Endothelial cell of umbilical vein (primary cell): ENCODE measurements around the gene WDR49. TPM values are rescaled to one million over a fixed set of nuclear protein-coding genes. Genes with fewer than 3 reads are reported as not detected.

Experiments
- BruUV-seq: library from RNA; stranded (reverse); fragments of 400-500 nt; replicated peaks from 2 replicates; lab custom pipeline; 2021; lab: Mats Ljungman, UMichigan
- CTCF ChIA-PET: fragments of 300-600, 350-600 bp; sonication (Branson Sonifier 250); formaldehyde crosslinking; loops from one replicate; lab custom pipeline; 2021; ENCODE audit warnings: antibody characterized with exemption, inconsistent platforms; lab: Charles Lee
- POLR2A ChIA-PET: fragments of 300-600, 350-600 bp; sonication (Branson Sonifier 250); formaldehyde crosslinking; loops from one replicate; lab custom pipeline; 2021; ENCODE audit warnings: antibody characterized with exemption, inconsistent platforms; lab: Charles Lee
- DNase-seq: peaks from one replicate; pipeline ENCODE4 v3.0.0-alpha.2; 2011; ENCODE audit warnings: low read depth, low spot score
- FAIRE-seq: peaks from 2 replicates; lab custom pipeline; 2011; peaks lifted over from hg19 to GRCh38; lab: Jason Lieb, UNC
- H2AFZ ChIP-seq: 2 replicates; pipeline ENCODE4 v1.6.0; 2012; ENCODE audit warnings: low read depth, low read length, control low read depth, inconsistent platforms
- H3K27ac ChIP-seq: 2 replicates; pipeline ENCODE4 v1.5.1; 2011; ENCODE audit warnings: low read depth, mild to moderate bottlenecking, control low read depth, low read length, moderate library complexity; ENCODE audit not compliant: insufficient read depth
- H3K27me3 ChIP-seq, 2 experiments: 2 replicates each; pipeline versions ENCODE4 v1.6.0 to v1.6.1; 2011; ENCODE audit warnings: low read length in 2 of 2, mixed read lengths in 1 of 2; ENCODE audit not compliant: control insufficient read depth in 2 of 2, insufficient read depth in 2 of 2
- H3K36me3 ChIP-seq, 2 experiments: 2 replicates in 1 of 2; 3 replicates in 1 of 2; pipeline ENCODE4 v1.5.1; 2011; ENCODE audit warnings: low read length in 2 of 2, mild to moderate bottlenecking in 1 of 2, moderate library complexity in 1 of 2; ENCODE audit not compliant: control insufficient read depth in 2 of 2, insufficient read depth in 2 of 2; ENCODE audit errors: extremely low read depth in 1 of 2
- H3K4me1 ChIP-seq: 3 replicates; pipeline ENCODE4 v1.5.1; 2011; ENCODE audit warnings: mild to moderate bottlenecking, low read length; ENCODE audit not compliant: control insufficient read depth, insufficient read depth; ENCODE audit errors: extremely low read depth
- H3K4me2 ChIP-seq: 2 replicates; pipeline ENCODE4 v1.6.1; 2011; ENCODE audit warnings: low read length, control low read depth, mixed read lengths; ENCODE audit not compliant: insufficient read depth
- H3K4me3 ChIP-seq, 3 experiments: fragments of 200-600 bp in 1 of 3; sonication (generic), shearing (Covaris generic) in 1 of 3; replicated peaks in 1 of 3; 2 replicates each; pipeline ENCODE4 v1.5.1; 2011 to 2016; ENCODE audit warnings: control low read depth in 3 of 3, low read length in 3 of 3, mild to moderate bottlenecking in 2 of 3, inconsistent platforms in 1 of 3, low read depth in 1 of 3, moderate library complexity in 1 of 3; ENCODE audit not compliant: insufficient read depth in 1 of 3
- H3K79me2 ChIP-seq: 2 replicates; pipeline ENCODE4 v1.6.0; 2012; ENCODE audit warnings: low read length, inconsistent platforms; ENCODE audit not compliant: control insufficient read depth, insufficient read depth
- H3K9ac ChIP-seq: replicated peaks from 2 replicates; pipeline ENCODE3; 2011; ENCODE audit warnings: low read length, control low read depth; ENCODE audit not compliant: insufficient read depth; ENCODE audit errors: extremely low read depth
- H3K9me1 ChIP-seq: replicated peaks from 3 replicates; pipeline ENCODE4 v1.6.0; 2011; ENCODE audit warnings: mild to moderate bottlenecking, low read length; ENCODE audit not compliant: control insufficient read depth, insufficient read depth; ENCODE audit errors: extremely low read depth
- H3K9me3 ChIP-seq: replicated peaks from 2 replicates; pipeline ENCODE4 v1.5.1; 2012; ENCODE audit warnings: low read length, inconsistent platforms; ENCODE audit not compliant: control insufficient read depth, insufficient read depth
- H4K20me1 ChIP-seq: replicated peaks from 2 replicates; pipeline ENCODE3; 2011; ENCODE audit warnings: mild to moderate bottlenecking, low read length; ENCODE audit not compliant: control insufficient read depth, insufficient read depth; ENCODE audit errors: extremely low read depth
- EZH2 ChIP-seq: IDR thresholded peaks from 2 replicates; pipeline ENCODE4 v1.6.1; 2012; ENCODE audit warnings: borderline replicate concordance, low read depth, mild to moderate bottlenecking, moderate library complexity, low read length, inconsistent platforms; ENCODE audit not compliant: severe bottlenecking
- FOS ChIP-seq: IDR thresholded peaks from 2 replicates; pipeline ENCODE4 v1.6.1; 2011; ENCODE audit warnings: mild to moderate bottlenecking, low read length, moderate library complexity, borderline replicate concordance; ENCODE audit not compliant: insufficient read depth
- GATA2 ChIP-seq: IDR thresholded peaks from 2 replicates; pipeline ENCODE4 v1.7.0; 2011; ENCODE audit warnings: low read depth, mild to moderate bottlenecking, moderate library complexity, mixed read lengths, low read length; ENCODE audit not compliant: insufficient read length, insufficient read depth
- JUN ChIP-seq: IDR thresholded peaks from 2 replicates; pipeline ENCODE4 v1.6.1; 2011; ENCODE audit warnings: borderline replicate concordance, low read depth; ENCODE audit not compliant: insufficient read length, insufficient read depth
- MYC ChIP-seq: IDR thresholded peaks from one replicate; pipeline ENCODE4 v1.6.1; 2011; ENCODE audit warnings: mild to moderate bottlenecking, low read depth, low read length
- POLR2A ChIP-seq: IDR thresholded peaks from 2 replicates; pipeline ENCODE4 v1.6.1; 2012; ENCODE audit warnings: low read depth, mild to moderate bottlenecking, control low read depth, low read length
- POLR2AphosphoS5 ChIP-seq: IDR thresholded peaks from 2 replicates; pipeline ENCODE4 v1.6.1; 2012; ENCODE audit warnings: low read depth, mild to moderate bottlenecking, control low read depth, low read length, moderate library complexity; ENCODE audit not compliant: insufficient read depth
- dilution Hi-C: fragments of 300-500 bp; cut with MboI; formaldehyde crosslinking; loops from one replicate; pipeline ENCODE4 v1.15.0; 2019; ENCODE audit warnings: low sequenced_read_pairs; ENCODE audit not compliant: extremely low pct_ligation_motif_present
- intact Hi-C: fragments of 100-400 bp; cut with micrococcal nuclease; formaldehyde crosslinking; loops from one replicate; pipeline ENCODE4 v1.10.0; 2022
- polyA plus RNA-seq, 4 experiments: library from polyadenylated mRNA; depleted of rRNA in 3 of 4; stranded (reverse) in 3 of 4; unstranded in 1 of 4; fragments of >200 nt; gene quantifications; 2 replicates each; pipeline versions ENCODE4 v1.2.1 to v1.2.3, GENCODE V29; 2011 to 2012; ENCODE audit warnings: missing spikeins in 1 of 4
- total RNA-seq: library from RNA; stranded (reverse); gene quantifications from 2 replicates; pipeline ENCODE4 v1.2.3, GENCODE V29; 2021
- TF ChIP-seq, protein P1 (sequence below): IDR thresholded peaks from 2 replicates; pipeline ENCODE4 v1.6.1; 2011; ENCODE audit not compliant: insufficient read depth, insufficient read length
- TF ChIP-seq, protein P2 (sequence below), 2 donors: IDR thresholded peaks; 1 replicate in 1 of 2; 2 replicates in 1 of 2; pipeline ENCODE4 v1.5.1; 2011; ENCODE audit warnings: low read length in 2 of 2, mild to moderate bottlenecking in 2 of 2, moderate library complexity in 2 of 2, control low read depth in 1 of 2, inconsistent platforms in 1 of 2, low read depth in 1 of 2; ENCODE audit not compliant: insufficient read depth in 1 of 2; ENCODE audit errors: extremely low read depth in 1 of 2

The WDR49 gene
- total and polyA plus RNA-seq, 2 donors (not counting 3 experiments of a cell fraction or from before 2014, with no cell fraction given), result not detected

DNA sequence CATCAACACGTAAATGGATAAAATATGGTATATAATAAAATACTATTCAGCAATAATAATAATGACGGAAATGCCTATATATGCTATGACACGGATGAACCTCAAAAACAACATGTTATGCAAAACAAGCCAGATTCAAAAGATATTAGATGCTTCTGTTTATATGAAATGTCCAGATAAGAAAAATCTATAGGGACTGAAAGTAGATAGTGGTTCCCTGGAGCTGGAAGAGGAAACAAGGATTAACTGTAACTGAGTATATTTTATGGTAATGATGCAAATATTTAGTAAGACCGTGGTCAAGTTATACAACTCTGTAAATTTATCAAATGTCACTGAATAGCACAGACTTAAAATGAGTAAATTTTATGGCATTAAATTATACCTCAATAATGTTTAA, 25.8 kb upstream of the WDR49 start:
- Histone ChIP-seq H3K27ac (no peak overlapping the region), H2AFZ (no peak overlapping the region), H3K4me1 (no peaks in the 10 kb centered on the region), H3K79me2 (no peaks in the 10 kb centered on the region), H3K9me3 (no peaks in the 10 kb centered on the region), H3K27me3 (no peaks in the 10 kb centered on the region), H3K9me1 (no peaks in the 10 kb centered on the region), H4K20me1 (no peaks in the 10 kb centered on the region), H3K9ac (no peak overlapping the region), H3K4me3 (no peak overlapping the region), H3K4me2 (no peak overlapping the region), H3K36me3 (peaks cover 0 to 3% of the 10 kb centered on the region in 2 experiments)
- no TSS peak for BruUV-seq
- CTCF ChIA-PET, result no interaction called here
- TF ChIP-seq POLR2A (no peak), GATA2 (no peak), POLR2AphosphoS5 (no peak), MYC (no peak), EZH2 (no peak), FOS (no peak), JUN (no peak)
- TF ChIP-seq, protein P1, sequence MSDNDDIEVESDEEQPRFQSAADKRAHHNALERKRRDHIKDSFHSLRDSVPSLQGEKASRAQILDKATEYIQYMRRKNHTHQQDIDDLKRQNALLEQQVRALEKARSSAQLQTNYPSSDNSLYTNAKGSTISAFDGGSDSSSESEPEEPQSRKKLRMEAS, result no peak
- TF ChIP-seq, protein P2, sequence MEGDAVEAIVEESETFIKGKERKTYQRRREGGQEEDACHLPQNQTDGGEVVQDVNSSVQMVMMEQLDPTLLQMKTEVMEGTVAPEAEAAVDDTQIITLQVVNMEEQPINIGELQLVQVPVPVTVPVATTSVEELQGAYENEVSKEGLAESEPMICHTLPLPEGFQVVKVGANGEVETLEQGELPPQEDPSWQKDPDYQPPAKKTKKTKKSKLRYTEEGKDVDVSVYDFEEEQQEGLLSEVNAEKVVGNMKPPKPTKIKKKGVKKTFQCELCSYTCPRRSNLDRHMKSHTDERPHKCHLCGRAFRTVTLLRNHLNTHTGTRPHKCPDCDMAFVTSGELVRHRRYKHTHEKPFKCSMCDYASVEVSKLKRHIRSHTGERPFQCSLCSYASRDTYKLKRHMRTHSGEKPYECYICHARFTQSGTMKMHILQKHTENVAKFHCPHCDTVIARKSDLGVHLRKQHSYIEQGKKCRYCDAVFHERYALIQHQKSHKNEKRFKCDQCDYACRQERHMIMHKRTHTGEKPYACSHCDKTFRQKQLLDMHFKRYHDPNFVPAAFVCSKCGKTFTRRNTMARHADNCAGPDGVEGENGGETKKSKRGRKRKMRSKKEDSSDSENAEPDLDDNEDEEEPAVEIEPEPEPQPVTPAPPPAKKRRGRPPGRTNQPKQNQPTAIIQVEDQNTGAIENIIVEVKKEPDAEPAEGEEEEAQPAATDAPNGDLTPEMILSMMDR (IDR thresholded peaks at IDR 0.05; ENCODE audit: extremely low read depth in 1 of 2, insufficient read depth in 1 of 2, low read depth in 1 of 2, low read length in 2 of 2), result no peak
- DNase-seq, result no peak
- dilution Hi-C loops, result no loop called here
- intact Hi-C loops, result no loop called here
- POLR2A ChIA-PET, result no interaction called here
- no peak for FAIRE-seq
